Muscle of arm (tissue), 12 donors: ENCODE results near the gene SPRR1A. TPM values are rescaled to one million over a fixed set of nuclear protein-coding genes. Genes with fewer than 3 reads are reported as not detected.
"Not testable (repeated sequence)": the region's sequence is repeated elsewhere in the genome, so short reads cannot be mapped to it uniquely, and the experiment has no call there.

ENCODE experiments used
- DNase-seq: peaks from one replicate; pipeline ENCODE4 v3.0.0-alpha.2; 2013
- polyA plus RNA-seq, 12 donors: library from polyadenylated mRNA; unstranded; fragments of 120-200 nt; gene quantifications; one replicate each; pipeline ENCODE4 v1.2.1, GENCODE V29; 2013; ENCODE audit not compliant: insufficient read length in 12 of 12

Gene SPRR1A
- polyA plus RNA-seq, 12 donors, result 1.5 to 3.9 (median 2.0) TPM; not detected in 9

DNA sequence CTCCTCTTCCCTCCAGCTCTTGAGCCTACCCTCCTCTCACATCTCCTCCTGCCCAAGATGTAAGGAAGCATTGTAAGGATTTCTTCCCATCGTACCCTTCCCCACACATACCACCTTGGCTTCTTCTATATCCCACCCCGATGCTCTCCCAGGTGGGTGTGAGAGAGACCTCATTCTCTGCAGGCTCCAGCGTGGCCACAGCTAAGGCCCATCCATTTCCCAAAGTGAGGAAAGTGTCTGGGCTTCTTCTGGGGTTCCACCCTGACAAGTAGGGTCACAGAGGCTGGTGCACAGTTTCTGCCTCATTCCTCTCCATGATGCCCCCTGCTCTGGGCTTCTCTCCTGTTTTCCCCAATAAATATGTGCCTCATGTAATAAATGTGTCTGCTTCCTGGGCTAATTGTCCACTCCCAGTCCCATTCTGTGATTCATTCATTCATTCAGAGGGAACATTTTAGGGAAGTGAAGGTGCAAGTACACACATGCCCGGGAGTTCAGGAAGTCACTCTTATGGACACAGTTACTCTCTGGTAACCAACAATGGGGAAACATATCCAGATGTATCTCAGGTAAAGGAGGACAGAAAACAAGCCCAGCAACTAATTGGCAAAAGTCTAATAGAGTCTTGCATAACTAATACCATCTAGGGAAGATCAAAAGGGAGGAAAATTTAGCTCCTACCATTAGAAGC, 11.5 kb upstream of the SPRR1A start:
- DNase-seq, result no peak

DNA sequence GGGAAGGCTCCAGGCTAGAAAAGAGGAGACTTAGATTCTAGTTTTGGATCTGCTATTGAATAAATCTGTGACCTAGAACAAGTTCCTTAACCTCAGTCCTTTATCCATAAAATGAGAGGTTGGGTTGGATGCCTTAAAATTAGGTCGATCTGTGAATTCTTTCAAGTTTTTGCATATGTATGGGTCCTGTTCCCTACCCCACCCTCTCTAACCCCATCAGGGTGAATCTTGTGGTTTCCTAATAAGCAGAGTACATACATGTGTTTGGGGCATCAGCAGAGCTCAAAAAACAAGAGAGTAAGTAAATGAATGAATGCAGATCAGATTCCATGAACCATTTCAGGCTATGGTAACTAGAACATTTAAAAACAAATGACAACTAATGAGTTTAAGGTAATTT, 7.2 kb upstream of the SPRR1A start:
- no peak for DNase-seq

DNA sequence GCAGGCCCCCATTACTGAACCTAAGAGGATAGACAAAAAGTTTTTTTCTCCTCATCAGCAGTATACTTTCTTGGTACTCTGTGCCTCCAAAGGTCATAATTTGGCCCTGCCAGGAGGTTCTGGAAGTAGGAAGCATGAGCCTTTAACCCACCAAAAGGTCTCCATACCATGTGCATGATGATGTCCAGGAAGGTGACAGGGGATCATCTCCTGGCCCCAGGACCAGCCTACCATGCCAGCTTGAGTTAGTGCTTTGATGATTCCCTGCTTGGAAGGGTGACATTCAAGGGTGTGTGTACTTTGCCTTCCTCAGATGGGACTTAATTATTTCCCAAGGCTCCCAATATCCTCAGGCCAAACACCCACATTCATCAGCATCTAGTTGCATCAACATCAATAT, 6.3 kb upstream of the SPRR1A start:
- DNase-seq, result no peak

DNA sequence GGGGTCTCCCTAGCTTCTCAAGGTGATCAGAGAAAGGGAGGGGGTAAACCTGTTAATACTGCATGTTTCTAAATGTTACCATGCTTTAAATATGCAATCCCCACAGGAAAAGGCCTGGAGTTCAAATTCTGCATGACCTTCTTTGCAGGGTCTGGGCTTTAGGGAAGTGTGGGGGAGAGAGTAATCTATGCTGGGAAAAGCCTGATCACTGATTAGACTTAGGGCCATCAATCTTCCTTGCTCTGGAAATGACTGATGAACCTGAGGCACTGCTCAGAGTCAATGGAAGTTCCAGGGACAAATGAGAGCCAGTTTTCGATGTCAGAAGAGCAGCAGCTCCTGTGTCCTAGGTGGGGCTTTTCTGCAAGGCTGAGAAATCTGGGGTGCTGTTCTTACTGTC, 3.2 kb upstream of the SPRR1A start:
- DNase-seq, result no peak

DNA sequence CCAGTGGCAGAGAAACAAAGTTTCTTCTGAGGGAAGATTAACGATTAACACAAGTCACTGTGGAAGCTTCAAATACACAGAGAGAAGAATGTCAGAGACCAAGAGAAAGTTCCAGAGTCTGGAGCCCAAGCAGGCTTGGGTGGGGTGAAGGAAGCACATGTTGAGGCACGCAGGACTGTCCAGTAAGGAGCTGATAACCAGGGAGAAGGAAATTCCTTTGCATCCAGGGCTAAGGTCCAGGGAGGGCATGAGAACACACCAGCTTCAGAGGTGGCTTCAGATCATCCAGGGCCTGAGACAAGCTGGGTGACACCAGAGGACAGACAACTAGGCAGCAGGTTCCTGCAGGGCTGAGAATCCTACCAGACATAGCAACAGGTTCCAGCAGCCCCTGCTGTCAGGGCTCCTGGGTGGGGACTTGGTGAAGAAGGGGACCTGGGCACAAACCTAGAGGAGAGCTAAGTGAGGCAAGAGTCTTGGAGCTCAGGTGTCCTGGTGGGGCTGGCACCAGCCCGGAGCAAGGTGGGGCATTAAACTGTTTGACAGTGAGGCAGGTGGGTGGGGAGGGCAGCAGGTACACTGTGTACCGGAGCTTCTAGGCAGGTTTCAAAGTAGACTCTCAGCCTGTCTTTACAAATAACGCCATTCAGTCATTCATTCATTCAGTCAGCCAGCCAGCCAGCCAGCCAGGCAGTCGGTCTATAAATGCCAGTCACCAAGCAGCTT, 2.6 kb upstream of the SPRR1A start:
- no peak for DNase-seq

DNA sequence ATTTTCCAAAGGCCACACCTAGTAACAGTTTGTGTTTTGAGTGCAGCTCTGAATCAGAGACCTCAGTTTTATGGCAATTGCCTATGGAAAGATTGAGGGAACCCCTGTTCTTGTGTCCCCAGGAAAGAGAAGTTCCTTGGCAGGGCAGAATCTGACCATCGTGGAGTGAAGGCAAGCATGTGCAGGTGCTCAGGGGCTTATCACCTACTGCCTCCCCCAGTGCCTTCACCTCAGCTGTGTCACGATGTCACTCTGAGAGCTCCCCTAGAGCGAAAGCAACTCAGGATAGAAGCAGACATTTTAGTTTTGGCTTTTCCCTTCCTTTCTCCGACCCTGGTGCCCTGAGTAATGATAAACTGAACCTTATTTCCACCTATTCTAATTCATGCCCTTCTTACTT, 1.8 kb upstream of the SPRR1A start:
- DNase-seq, result no peak

DNA sequence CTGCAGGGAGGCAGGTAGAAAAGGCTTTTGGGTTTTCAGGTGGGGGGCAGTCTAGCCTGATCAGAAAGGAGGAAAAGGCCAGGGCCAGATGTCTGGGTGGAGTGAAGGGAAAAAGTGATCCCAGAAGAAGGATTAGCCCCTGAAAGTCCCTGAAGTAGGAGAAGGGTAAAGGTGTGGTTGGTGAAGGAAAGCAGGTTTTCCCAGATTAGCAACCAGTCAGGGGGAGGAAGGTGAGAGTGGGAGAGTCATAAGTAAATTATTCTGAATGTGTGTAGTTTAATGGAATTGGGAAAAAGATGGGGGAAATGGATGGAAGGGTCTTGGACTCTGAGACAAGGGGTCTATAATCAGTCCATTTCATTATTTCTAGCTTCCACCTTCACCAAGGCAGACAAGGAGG, 647 bp upstream of the SPRR1A start:
- no peak for DNase-seq

DNA sequence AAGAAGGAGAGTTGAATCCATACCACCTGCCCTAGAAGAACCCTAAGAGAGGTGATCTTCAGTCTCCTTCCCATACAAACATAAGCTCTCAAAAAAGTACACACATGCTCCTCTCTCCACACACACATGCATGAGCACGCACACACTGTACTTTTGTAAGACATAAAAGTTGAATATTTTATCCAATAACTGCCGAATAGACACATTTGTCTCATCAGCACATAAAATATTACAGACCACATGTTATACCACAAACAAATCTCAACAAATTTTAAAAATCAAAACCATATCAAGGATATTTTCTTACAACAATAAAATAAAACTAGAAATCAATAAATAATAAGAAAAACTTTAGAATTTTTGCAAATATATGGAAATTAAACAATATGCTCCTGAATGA, 2.7 kb downstream of the SPRR1A start:
- no peak for DNase-seq

DNA sequence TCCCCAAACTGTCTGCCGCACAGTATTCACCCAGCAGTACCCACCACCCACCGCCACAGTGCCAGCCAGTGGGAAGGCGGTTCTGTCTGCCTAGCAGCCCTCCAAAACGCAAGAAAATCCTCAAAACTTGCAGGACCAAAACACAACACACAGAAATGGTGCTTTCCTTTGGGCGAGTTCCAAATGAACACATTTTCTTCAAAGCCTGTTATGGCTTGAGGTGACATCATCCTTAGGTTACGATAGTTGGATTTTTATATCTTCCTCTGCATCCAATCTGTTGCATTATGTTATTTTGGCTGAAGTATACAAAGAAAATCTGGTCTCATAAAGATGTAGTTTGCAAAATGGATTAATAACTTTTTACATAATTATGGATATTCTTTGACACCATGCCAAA, 9.3 kb downstream of the SPRR1A start:
- no peak for DNase-seq

DNA sequence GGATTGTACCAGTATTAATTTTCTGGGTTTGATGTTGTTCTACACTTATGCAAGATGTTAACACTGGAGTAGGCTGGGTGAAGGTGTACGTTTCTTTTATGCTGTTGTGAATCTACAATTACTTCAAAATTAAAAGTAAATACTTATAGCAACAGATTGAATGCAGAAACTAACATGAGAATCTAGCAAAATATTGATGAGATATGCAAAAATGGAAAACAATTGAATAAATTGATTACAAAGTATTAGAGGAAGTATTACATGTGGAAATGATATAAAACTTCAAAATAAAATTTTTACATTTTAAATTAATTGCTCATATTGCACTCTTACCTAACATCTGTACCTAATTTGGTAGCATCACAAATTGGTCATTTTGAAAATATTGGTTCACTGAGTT, 12.0 kb downstream of the SPRR1A start:
- DNase-seq, result no peak

DNA sequence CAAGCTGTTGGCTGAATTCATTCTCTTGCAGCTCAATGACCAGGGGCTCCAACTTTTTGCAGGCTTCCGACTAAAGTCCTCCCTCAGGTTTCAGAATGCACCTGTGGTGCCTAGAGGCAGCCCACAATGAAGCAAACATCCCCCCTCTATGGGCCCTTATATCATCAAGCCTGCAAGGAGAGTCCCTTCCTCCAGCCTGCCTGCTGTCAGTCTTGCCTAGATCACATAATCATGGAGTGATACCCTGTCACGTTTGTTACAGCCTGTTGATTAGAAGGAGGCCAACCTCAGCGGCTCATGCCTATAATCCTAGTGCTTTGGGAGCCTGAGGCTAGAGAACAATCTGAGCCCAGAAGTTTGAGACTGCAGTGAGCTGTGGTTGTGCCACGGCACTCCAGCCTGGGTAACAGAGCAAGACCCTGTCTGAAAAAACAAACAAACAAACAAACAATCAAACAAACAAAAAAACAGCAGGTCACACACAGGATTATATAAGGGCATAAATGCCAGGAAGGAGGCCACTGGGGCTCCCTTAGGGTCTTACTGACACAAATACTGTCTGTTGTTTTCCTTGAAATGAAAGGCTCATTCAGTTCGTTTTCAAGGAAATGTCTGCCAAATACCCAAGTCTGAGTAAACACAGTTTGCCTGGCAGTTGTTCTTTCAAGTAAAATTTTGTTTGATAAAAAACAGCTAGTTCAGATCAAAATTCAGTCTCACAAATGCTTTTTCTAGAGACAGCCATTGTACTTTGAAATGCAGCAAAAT, 12.9 kb downstream of the SPRR1A start:
- no peak for DNase-seq

DNA sequence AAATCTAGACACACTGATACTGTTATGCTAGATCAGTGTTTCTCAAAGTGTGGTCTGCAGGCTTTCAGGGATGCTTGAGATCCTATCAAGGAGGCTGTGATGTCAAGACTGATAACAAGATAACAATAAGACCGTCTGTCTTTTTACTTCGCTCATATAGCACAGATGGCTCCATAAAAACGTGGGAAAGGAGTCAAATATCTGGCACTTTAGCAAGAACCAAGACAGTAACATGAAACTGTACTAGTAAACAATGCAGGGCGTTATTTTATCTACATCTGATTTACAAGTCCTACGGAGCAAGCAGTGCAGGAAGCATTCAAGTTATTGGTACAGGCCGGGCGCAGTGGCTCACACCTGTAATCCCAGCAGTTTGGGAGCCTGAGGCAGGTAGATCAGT, 14.0 kb downstream of the SPRR1A start:
- no peak for DNase-seq

DNA sequence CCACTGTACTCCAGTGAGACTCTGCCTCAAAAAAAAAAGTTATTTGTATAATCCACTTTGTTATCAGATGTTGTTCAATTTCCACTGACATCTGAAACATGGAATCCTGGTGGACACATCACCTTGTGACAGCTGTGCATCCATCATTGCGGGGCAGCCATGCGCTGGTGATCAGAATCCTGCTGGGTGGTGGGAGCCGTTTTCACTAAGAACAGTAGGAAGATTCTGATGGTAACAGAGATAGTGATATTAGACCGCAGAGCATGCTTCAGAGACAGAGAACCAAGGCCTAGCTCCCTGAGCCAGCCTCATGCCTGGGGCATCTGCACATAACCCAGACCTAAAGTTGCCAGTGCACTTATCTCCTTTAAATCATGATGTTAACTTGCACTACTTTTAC, 14.6 kb downstream of the SPRR1A start:
- no peak for DNase-seq

DNA sequence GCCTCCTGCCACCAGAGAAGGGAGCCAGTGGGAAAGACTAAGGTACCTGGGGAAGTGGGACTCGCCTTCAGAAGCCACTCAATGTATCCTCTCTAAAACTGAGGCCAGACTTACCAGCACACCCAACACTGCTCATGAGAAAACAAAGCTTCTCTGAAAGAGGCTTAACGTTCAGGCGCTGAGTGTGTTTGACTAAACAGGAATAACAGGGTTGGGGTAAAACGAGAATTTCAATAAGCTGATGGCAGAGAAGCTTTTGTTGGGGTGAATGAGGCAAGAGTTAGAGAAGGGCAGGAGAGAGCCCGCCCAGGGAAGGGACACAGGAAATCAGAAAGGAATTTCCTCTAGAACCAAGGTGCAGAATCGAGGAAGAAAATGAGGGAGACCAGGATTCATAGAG, 15.9 kb downstream of the SPRR1A start:
- DNase-seq, result no peak

DNA sequence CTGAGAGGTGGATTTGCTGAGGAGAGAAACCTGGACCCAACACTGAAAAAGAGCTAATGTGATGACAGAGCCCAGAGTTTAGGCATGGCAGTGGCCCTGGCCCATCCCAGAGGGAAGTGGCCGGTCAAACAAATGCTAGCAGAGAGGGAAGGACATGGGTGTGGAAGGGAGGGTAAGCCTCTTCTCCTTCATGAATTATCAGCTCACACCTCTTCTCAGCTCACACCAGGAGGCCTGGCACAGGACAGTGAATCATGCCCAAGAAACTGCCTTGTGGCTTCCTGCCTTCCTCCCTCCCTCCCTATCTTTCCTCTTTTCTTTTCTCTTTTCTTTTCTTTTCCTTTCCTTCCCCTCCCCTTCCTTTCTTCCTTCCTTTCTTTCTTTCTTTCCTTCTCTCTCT, 16.4 kb downstream of the SPRR1A start:
- DNase-seq, result no peak

DNA sequence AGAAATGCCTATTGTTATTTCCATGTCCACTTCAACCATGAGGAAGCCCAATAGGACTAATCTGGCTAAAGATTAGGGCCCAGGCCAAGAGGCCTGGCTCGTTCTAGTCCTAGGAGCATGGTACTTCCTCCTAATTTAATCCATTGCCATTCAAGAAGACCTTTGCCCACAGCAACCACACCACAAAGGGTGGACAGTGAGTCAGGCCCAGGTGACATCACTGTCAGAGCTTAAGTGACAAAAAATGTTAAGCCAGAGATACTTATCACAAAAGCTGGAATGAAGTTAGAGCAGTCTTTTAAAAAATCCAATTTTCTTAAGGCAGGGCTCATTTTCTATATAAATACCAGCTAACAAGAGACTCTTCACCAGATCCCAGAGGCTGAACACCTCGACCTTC, 17.5 kb downstream of the SPRR1A start, which contains the start of gene SPRR3:
TSS of gene SPRR3 (plus strand) at position 368 of the 400 bp plus-strand sequence. CDS start 1,272 bp downstream, outside the sequence.
- DNase-seq, result no peak

DNA sequence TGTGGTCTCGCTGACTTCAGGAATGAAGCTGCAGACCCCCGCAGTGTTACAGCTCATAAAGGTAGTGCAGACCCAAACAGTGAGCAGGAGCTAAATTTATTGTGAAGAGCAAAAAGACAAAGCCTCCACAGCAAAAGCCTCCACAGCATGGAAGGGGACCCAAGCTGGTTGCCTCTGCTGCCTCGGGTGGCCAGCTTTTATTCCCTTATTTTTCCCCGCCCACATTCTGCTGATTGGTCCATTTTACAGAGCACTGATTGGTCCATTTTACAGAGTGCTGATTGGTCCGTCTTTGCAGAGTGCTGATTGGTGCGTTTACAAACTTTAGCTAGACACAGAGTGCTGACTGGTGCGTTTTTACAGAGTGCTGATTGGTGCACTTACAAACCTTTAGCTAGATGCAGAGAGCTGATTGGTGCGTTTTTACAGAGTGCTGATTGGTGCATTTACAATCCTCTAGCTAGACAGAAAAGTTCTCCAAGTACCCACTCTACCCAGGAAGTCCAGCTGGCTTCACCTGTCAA, 27.4 kb downstream of the SPRR1A start:
- DNase-seq, result not testable (repeated sequence)

DNA sequence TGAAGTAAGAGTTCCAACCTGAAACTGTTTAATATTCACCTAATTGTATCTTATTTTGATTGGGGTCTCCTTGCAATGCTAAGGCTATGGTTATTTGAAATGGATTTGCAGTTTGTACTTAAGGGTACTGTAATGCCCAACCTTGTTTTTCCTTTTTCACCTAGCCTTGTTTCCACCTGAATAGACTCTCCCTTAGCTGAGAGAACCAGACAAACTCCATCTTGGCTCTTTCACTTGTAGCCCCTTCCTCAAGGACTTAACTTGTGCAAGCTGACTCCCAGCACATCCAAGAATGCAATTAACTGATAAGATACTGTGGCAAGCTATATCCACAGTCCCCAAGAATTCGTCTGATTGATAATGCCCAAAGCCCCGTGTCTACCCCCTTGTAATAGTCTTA, 37.9 kb downstream of the SPRR1A start:
- DNase-seq, result not testable (repeated sequence)

DNA sequence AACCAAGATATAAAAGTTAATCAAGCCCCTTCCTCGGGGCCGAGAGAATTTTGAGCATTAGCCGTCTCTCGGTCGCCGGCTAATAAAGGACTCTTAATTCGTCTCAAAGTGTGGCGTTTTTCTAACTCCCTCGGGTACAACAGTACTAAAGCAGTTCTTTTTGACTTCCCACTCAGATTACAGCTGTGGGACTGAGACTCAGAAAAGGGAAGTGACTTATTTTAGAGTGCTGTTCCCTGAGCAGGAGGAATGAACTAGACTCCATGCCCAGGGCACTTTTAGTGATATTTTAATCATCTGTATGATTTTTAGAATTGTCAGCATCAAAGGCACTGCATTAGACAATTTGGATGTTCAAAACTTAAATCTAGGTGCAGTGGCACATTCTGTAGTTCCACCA, 38.5 kb downstream of the SPRR1A start:
- DNase-seq, result not testable (repeated sequence)

DNA sequence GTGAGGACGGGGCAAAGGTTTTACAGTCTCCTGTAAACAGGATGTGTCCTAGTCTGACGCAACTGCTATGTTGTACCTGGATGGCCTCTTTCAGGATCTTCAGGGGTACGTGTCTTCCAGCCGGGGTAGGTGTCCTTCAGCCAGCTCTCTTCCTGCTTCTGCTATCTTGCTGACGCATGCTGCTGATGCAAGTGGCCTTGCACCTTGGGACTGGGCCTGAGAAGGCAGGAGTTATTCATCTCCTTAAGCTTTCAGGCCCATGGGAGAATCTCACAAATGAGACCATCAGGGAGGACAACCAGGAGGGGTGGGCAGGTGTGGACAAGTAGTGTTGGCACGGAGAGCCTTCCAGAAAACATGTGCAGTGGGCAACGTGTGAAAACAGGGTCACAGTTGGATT, 39.2 kb downstream of the SPRR1A start:
- DNase-seq, result no peak

DNA sequence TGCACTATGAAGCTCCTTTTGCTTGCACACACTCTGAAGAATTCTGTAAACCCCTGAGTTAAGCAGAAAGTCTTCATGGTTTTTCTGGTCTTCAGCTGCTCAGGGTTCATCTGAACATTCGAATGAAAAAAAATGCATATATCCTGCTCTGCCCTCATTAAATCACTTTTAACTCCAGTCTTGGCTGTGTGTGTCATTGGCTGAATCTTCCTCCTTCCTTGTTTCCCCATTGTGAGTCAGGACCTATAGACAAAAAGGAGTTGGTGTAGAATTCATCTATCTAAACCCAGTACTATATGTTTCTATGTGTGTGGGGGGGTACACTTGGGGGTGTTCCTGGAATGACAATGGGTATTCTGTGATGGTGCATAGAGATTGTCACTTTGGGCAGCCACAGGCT, 40.5 kb downstream of the SPRR1A start:
- no peak for DNase-seq

DNA sequence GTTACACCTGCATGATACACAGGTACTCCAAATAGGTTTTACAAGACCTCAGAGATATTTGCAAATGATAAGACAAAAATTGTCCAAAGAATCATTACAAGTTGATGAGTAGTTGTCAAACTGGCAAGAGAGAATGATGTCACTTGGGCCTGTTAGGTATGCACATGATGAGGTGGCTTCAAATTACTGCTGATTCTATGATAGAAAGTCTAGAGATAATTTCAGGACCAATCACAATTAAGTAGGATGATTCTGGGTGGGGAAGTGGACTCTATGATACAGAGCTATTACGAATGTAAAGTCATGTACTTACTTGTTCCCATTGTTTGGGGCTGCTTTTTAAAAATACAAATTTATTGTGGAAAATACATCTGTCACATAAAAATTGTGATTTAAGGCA, 41.9 kb downstream of the SPRR1A start:
- DNase-seq, result no peak

DNA sequence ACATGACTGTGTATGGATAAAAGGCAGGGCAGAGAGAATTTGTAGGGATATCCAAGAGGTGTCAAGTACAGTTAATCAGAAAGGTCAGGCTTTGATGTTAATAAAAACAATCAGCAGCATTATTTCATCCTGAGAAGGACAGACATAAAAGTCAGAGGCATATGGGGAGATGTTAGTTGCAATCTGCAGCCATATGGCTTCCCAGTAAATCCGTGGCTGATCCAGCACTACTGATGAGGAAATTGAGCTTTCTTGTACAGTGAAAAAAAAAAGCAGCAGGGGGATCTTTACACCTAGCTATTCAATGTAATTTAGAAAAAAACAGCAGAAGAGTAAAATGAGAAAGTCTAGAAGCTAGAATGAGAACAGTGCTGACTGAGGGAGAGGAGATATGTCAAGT, 44.9 kb downstream of the SPRR1A start:
- DNase-seq, result no peak
